Measurements from ENCODE around the gene ESYT1.

The ESYT1 gene

DNA sequence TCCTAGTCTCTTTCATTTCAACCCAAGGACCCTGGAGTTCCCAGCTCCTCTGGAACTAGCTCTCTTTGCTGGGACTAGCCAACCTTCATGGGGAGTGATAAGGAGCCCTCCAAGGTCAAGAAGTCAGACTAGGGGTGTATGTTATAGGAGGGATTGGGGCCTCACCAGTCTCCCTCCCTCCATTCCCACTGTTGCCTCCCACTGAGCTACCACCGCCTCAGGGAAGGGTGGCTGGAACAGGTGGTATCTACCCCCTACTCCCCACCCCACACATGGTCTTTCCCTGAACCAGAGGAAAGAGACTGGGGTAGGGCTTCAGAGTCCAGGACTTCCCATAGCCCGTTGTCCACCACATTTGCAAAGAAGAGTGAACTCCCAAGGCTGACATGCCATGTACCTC, 45.7 kb upstream of the ESYT1 start:
- Histone ChIP-seq H3K27me3 (ENCODE audit: insufficient read depth, low read length, poor library complexity) (peaks cover 50% of the 10 kb centered on the region), H3K4me3 (ENCODE audit: low read depth in 1 of 2, low read length in 2 of 2) (no peak overlapping the region), H3K4me1 (ENCODE audit: insufficient read depth, low read length) (peaks cover 20% of the 10 kb centered on the region), H3K27ac (ENCODE audit: low read length) (no peak overlapping the region), H2AFZ (ENCODE audit: low read depth, low read length) (no peak overlapping the region), H3K36me3 (ENCODE audit: insufficient read depth, low read length) (no peaks in the 10 kb centered on the region), H3K9me3 (ENCODE audit: insufficient read depth, low read length, severe bottlenecking) (no peaks in the 10 kb centered on the region), H3K79me2 (ENCODE audit: insufficient read depth, low read length) (no peaks in the 10 kb centered on the region), H4K20me1 (ENCODE audit: insufficient read depth, low read length) (no peaks in the 10 kb centered on the region; the same call in 1 of the 2 replicates), H3K4me2 (ENCODE audit: insufficient read depth, low read length) (no peak overlapping the region), H3K9ac (ENCODE audit: low read depth, low read length) (no peak overlapping the region)
- DNase-seq: no peak
- no peak for ATAC-seq (ENCODE audit: insufficient read depth, low read depth)
- no peak for TF ChIP-seq EZH2 (IDR thresholded peaks at IDR 0.05; ENCODE audit: borderline replicate concordance, low read depth, low read length, severe bottlenecking)
- TF ChIP-seq, protein P1, sequence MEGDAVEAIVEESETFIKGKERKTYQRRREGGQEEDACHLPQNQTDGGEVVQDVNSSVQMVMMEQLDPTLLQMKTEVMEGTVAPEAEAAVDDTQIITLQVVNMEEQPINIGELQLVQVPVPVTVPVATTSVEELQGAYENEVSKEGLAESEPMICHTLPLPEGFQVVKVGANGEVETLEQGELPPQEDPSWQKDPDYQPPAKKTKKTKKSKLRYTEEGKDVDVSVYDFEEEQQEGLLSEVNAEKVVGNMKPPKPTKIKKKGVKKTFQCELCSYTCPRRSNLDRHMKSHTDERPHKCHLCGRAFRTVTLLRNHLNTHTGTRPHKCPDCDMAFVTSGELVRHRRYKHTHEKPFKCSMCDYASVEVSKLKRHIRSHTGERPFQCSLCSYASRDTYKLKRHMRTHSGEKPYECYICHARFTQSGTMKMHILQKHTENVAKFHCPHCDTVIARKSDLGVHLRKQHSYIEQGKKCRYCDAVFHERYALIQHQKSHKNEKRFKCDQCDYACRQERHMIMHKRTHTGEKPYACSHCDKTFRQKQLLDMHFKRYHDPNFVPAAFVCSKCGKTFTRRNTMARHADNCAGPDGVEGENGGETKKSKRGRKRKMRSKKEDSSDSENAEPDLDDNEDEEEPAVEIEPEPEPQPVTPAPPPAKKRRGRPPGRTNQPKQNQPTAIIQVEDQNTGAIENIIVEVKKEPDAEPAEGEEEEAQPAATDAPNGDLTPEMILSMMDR (IDR thresholded peaks at IDR 0.05; ENCODE audit: borderline replicate concordance, extremely low read depth, low read length, poor library complexity, severe bottlenecking): no peak

DNA sequence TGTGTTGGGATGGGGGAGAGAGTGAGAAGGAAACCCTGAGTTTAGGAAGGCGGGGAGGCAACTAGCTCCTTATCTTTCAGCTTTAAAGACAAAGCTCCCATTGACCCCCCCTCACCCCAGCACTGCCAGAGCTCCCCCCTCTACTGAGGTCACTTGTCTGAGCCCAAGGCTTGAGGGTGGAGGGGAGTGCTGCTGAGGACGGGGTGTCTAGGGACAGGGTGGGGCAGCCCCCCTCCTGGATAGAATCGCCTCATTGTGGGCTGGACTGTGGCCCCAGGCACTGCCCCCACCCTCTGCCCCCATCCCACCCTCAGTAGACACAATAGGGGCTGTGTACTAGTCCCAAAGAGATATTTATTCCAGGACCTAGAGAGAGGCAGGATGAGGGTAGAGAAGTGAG, 45.1 kb upstream of the ESYT1 start:
- Histone ChIP-seq H3K79me2 (ENCODE audit: insufficient read depth, low read length) (no peaks in the 10 kb centered on the region), H3K4me2 (ENCODE audit: insufficient read depth, low read length) (no peak overlapping the region), H4K20me1 (ENCODE audit: insufficient read depth, low read length) (no peaks in the 10 kb centered on the region; the same call in 1 of the 2 replicates), H3K4me3 (ENCODE audit: low read depth in 1 of 2, low read length in 2 of 2) (no peak overlapping the region), H3K4me1 (ENCODE audit: insufficient read depth, low read length) (peaks cover 20% of the 10 kb centered on the region), H2AFZ (ENCODE audit: low read depth, low read length) (no peak overlapping the region), H3K27me3 (ENCODE audit: insufficient read depth, low read length, poor library complexity) (peaks cover 50% of the 10 kb centered on the region), H3K9ac (ENCODE audit: low read depth, low read length) (no peak overlapping the region), H3K27ac (ENCODE audit: low read length) (no peak overlapping the region), H3K36me3 (ENCODE audit: insufficient read depth, low read length) (no peaks in the 10 kb centered on the region), H3K9me3 (ENCODE audit: insufficient read depth, low read length, severe bottlenecking) (no peaks in the 10 kb centered on the region)
- no peak for TF ChIP-seq EZH2 (IDR thresholded peaks at IDR 0.05; ENCODE audit: borderline replicate concordance, low read depth, low read length, severe bottlenecking)
- TF ChIP-seq, protein P1 (IDR thresholded peaks at IDR 0.05; ENCODE audit: borderline replicate concordance, extremely low read depth, low read length, poor library complexity, severe bottlenecking): no peak
- DNase-seq (no peak), ATAC-seq (ENCODE audit: insufficient read depth, low read depth) (no peak)

DNA sequence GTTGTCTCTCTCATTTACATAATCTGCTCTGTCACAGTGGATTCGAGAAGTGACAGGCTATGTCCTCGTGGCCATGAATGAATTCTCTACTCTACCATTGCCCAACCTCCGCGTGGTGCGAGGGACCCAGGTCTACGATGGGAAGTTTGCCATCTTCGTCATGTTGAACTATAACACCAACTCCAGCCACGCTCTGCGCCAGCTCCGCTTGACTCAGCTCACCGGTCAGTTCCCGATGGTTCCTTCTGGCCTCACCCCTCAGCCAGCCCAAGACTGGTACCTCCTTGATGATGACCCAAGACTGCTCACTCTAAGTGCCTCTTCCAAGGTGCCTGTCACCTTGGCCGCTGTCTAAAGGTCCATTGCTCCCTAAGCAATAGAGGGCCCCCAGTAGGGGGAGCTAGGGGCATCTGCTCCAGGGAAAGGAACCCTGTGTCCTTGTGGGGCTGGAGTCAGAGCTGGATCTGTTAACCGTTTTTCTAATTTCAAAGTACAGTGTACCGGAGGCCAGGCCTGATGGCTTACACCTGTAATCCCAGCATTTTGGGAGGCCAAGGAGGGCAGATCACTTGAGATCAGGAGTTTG, 43.0 kb upstream of the ESYT1 start:
- Histone ChIP-seq H3K27me3 (ENCODE audit: insufficient read depth, low read length, poor library complexity) (peaks cover 36% of the 10 kb centered on the region), H4K20me1 (ENCODE audit: insufficient read depth, low read length) (no peaks in the 10 kb centered on the region; the same call in 1 of the 2 replicates), H3K9ac (ENCODE audit: low read depth, low read length) (no peak overlapping the region), H3K4me2 (ENCODE audit: insufficient read depth, low read length) (no peak overlapping the region), H2AFZ (ENCODE audit: low read depth, low read length) (no peak overlapping the region), H3K27ac (ENCODE audit: low read length) (no peak overlapping the region), H3K9me3 (ENCODE audit: insufficient read depth, low read length, severe bottlenecking) (no peaks in the 10 kb centered on the region), H3K79me2 (ENCODE audit: insufficient read depth, low read length) (no peaks in the 10 kb centered on the region), H3K4me1 (ENCODE audit: insufficient read depth, low read length) (peaks cover 10% of the 10 kb centered on the region), H3K4me3 (ENCODE audit: low read depth in 1 of 2, low read length in 2 of 2) (no peak overlapping the region), H3K36me3 (ENCODE audit: insufficient read depth, low read length) (no peaks in the 10 kb centered on the region)
- ATAC-seq (ENCODE audit: insufficient read depth, low read depth) (peak; percentile 60; the same call in 1 of the 3 replicates), DNase-seq (peak; percentile 41)
- TF ChIP-seq EZH2 (IDR thresholded peaks at IDR 0.05; ENCODE audit: borderline replicate concordance, low read depth, low read length, severe bottlenecking): no peak
- TF ChIP-seq, protein P1 (IDR thresholded peaks at IDR 0.05; ENCODE audit: borderline replicate concordance, extremely low read depth, low read length, poor library complexity, severe bottlenecking): peak; percentile 64

Data from DND-41 (cell line).